HepG2 (cell line): Measurements from ENCODE around the gene RRP12. TPM values are rescaled to one million over a fixed set of nuclear protein-coding genes. Genes with fewer than 3 reads are reported as not detected.

Experiments
- CTCF ChIP-seq: sonication (generic); formaldehyde crosslinking; IDR thresholded peaks from 2 replicates; pipeline ENCODE4 v1.5.0; 2020; ENCODE audit warnings: mild to moderate bottlenecking, missing genetic modification reagents, moderate library complexity
- FOXK2 ChIP-seq: fragments of 450-650 bp; IDR thresholded peaks from 2 replicates; pipeline ENCODE4 v1.6.1; 2016
- GMEB1 ChIP-seq: sonication (generic); formaldehyde crosslinking; IDR thresholded peaks from 2 replicates; pipeline ENCODE4 v1.5.1; 2020; ENCODE audit warnings: missing genetic modification reagents, mild to moderate bottlenecking, borderline replicate concordance
- KLF16 ChIP-seq, 2 experiments: sonication (generic) in 1 of 2; formaldehyde crosslinking in 1 of 2; IDR thresholded peaks; 2 replicates each; pipeline versions ENCODE4 v1.6.1 to v1.8.0; 2016 to 2023; ENCODE audit warnings: missing genetic modification reagents in 2 of 2, missing compliant biosample characterization in 1 of 2
- POGK ChIP-seq: sonication (generic); formaldehyde crosslinking; conservative IDR thresholded peaks from 2 replicates; pipeline ENCODE4 v1.8.0; 2022; ENCODE audit warnings: mild to moderate bottlenecking, moderate library complexity, missing genetic modification reagents
- PRPF4 ChIP-seq: fragments of 200-400 bp; formaldehyde crosslinking; IDR thresholded peaks from 2 replicates; pipeline ENCODE4 v1.6.1; 2016; ENCODE audit warnings: low read length, low read depth; ENCODE audit not compliant: poor library complexity, severe bottlenecking
- THYN1 ChIP-seq: sonication (generic); formaldehyde crosslinking; IDR thresholded peaks from 2 replicates; pipeline ENCODE4 v1.8.1; 2023; ENCODE audit warnings: low read depth, mild to moderate bottlenecking, moderate library complexity, missing genetic modification reagents, borderline replicate concordance
- ZFP36L1 ChIP-seq: sonication (generic); formaldehyde crosslinking; IDR thresholded peaks from 2 replicates; pipeline ENCODE4 v1.8.0; 2022; ENCODE audit warnings: mild to moderate bottlenecking, missing genetic modification reagents, moderate library complexity
- ZHX2 ChIP-seq, 2 experiments: sonication (generic) in 1 of 2; formaldehyde crosslinking in 1 of 2; IDR thresholded peaks; 2 replicates each; pipeline versions ENCODE4 v1.6.1 to v1.9.0; 2014 to 2022; ENCODE audit warnings: antibody characterized with exemption in 1 of 2, borderline replicate concordance in 1 of 2, inconsistent platforms in 1 of 2, low read depth in 1 of 2, missing genetic modification reagents in 1 of 2
- ZMYM3 ChIP-seq: sonication (generic); formaldehyde crosslinking; IDR thresholded peaks from 2 replicates; pipeline ENCODE4 v1.5.1; 2020; ENCODE audit warnings: mild to moderate bottlenecking, missing genetic modification reagents
- ZNF362 ChIP-seq: sonication (generic); formaldehyde crosslinking; IDR thresholded peaks from 2 replicates; pipeline ENCODE4 v1.4.0; 2020; ENCODE audit warnings: missing genetic modification reagents, mild to moderate bottlenecking, borderline replicate concordance
- ZNF660 ChIP-seq: sonication (generic); formaldehyde crosslinking; IDR thresholded peaks from 2 replicates; pipeline ENCODE4 v1.5.1; 2020; ENCODE audit warnings: mild to moderate bottlenecking, low read depth, missing genetic modification reagents, borderline replicate concordance
- ZNF7 ChIP-seq: IDR thresholded peaks from 2 replicates; pipeline ENCODE4 v1.6.1; 2016; ENCODE audit warnings: missing biosample characterization, missing genetic modification reagents
- ZSCAN31 ChIP-seq: sonication (generic); formaldehyde crosslinking; IDR thresholded peaks from 2 replicates; pipeline ENCODE4 v1.5.0; 2020; ENCODE audit warnings: low read depth, mild to moderate bottlenecking, missing genetic modification reagents
- ZZZ3 ChIP-seq: sonication (generic); formaldehyde crosslinking; IDR thresholded peaks from 2 replicates; pipeline ENCODE4 v1.4.0; 2020; ENCODE audit warnings: missing genetic modification reagents, mild to moderate bottlenecking, borderline replicate concordance
- polyA plus RNA-seq, 8 experiments: library from polyadenylated mRNA; depleted of rRNA in 3 of 8; stranded (reverse) in 7 of 8; unstranded in 1 of 8; fragments of >200 nt; fragmentation: Illumina TruSeq in 4 of 8; extraction: Trizol in 4 of 8; gene quantifications; 2 replicates each; pipeline versions ENCODE4 v1.2.1 to v1.2.3, GENCODE V29; 2011 to 2016; ENCODE audit warnings: low read depth in 4 of 8, missing spikeins in 1 of 8, mixed read lengths in 1 of 8; ENCODE audit not compliant: insufficient read depth in 1 of 8
- total RNA-seq, 5 experiments: library from RNA; depleted of rRNA; stranded (reverse); fragments of >200 nt; fragmentation: Illumina TruSeq; extraction: Trizol; gene quantifications; 2 replicates each; pipeline ENCODE4 v1.2.3, GENCODE V29; 2016; ENCODE audit warnings: low read depth in 1 of 5

RRP12 gene
- total and polyA plus RNA-seq, 2 of the 13 experiments (the other 11 are each of a cell fraction or from before 2014, with no cell fraction given), result 13.2 to 39.4 TPM

- TF ChIP-seq POGK (CRISPR knock-in tag) (no peak), ZNF362 (no peak), ZNF660 (no peak), KLF16 (CRISPR knock-in tag; IDR thresholded peaks at IDR 0.05) (peak in 1 of 2 experiments; percentile 62; a peak in 1 of 4 replicates), PRPF4 (no peak), THYN1 (CRISPR knock-in tag) (no peak), ZFP36L1 (CRISPR knock-in tag) (no peak), ZSCAN31 (CRISPR knock-in tag) (peak; percentile 48; the same call in 1 of the 2 replicates), ZNF7 (CRISPR knock-in tag) (no peak), CTCF (CRISPR knock-in tag) (peak; percentile 92), ZMYM3 (CRISPR knock-in tag) (peak; percentile 100), ZZZ3 (CRISPR knock-in tag) (no peak), GMEB1 (no peak; the same call in 1 of the 2 replicates), ZHX2 (IDR thresholded peaks at IDR 0.05; ENCODE audit: low read depth) (no peak), ZHX2 (CRISPR knock-in tag; IDR thresholded peaks at IDR 0.05; ENCODE audit: borderline replicate concordance) (no peak), FOXK2 (no peak)
Observed at GRCh38 chr10:97407211-97407951, 6.2 kb upstream of the RRP12 start (continued).
